Activated T-helper 2 cell treated with anti-CD3 and anti-CD28 coated beads, Interferon-gamma antibody, Interleukin-2, Interleukin-4, amounts not matched to agents 10 μg/mL and 5 μg/mL and 100 μg/mL, durations not matched to agents 14 hours and 24 hours and 36 hours (primary cell): ENCODE results near the gene URM1. TPM values are rescaled to one million over a fixed set of nuclear protein-coding genes. Genes with fewer than 3 reads are reported as not detected.

Source experiments
- DNase-seq: peaks from one replicate; pipeline ENCODE4 v3.0.0; 2021; ENCODE audit warnings: low spot score
- H3K27ac Mint-ChIP-seq: one replicate; pipeline ENCODE4 v1.8.0; 2021; ENCODE audit warnings: mixed read lengths
- H3K27me3 Mint-ChIP-seq: one replicate; pipeline ENCODE4 v1.8.0; 2021; ENCODE audit warnings: low read depth, mixed read lengths
- H3K36me3 Mint-ChIP-seq: one replicate; pipeline ENCODE4 v1.8.0; 2021; ENCODE audit warnings: low read depth, mixed read lengths
- H3K4me1 Mint-ChIP-seq: one replicate; pipeline ENCODE4 v1.8.0; 2021; ENCODE audit warnings: low read depth, mixed read lengths
- H3K4me3 Mint-ChIP-seq: one replicate; pipeline ENCODE4 v1.8.0; 2021; ENCODE audit warnings: low read depth, mild to moderate bottlenecking, moderate library complexity, mixed read lengths
- H3K9me3 Mint-ChIP-seq: one replicate; pipeline ENCODE4 v1.8.0; 2021; ENCODE audit warnings: mixed read lengths
- intact Hi-C: fragments of 100-400 bp; cut with micrococcal nuclease; formaldehyde crosslinking; loops from one replicate; pipeline ENCODE4 v1.15.1; 2023
- total RNA-seq: library from RNA; stranded (reverse); gene quantifications from 2 replicates; pipeline ENCODE4 v1.2.3, GENCODE V29; 2022

The URM1 gene
- total RNA-seq, 1 donor from 2014 or later = 78.7 TPM

- Mint-ChIP-seq H3K27ac (no peak overlapping the region), H3K4me1 (no peaks in the 10 kb centered on the region), H3K4me3 (no peak overlapping the region), H3K27me3 (peaks cover 10% of the 10 kb centered on the region), H3K9me3 (no peaks in the 10 kb centered on the region), H3K36me3 (peaks cover 20% of the 10 kb centered on the region)
- no peak for DNase-seq
- intact Hi-C loops = no loop called here
Measured at GRCh38 chr9:128392302-128393144, 21.3 kb downstream of the URM1 start.

- no peaks in the 10 kb centered on the region for H3K9me3 Mint-ChIP-seq
- no peak for DNase-seq
- peaks cover 13% of the 10 kb centered on the region for H3K36me3 Mint-ChIP-seq
- intact Hi-C loops = no loop called here
- no peak overlapping the region for H3K27ac Mint-ChIP-seq
- H3K27me3 Mint-ChIP-seq = peaks cover 12% of the 10 kb centered on the region
- no peaks in the 10 kb centered on the region for H3K4me1 Mint-ChIP-seq
- H3K4me3 Mint-ChIP-seq = no peak overlapping the region
Measured at GRCh38 chr9:128393145-128393775, 22.1 kb downstream of the URM1 start.

GRCh38 chr9:128393970-128394369, 22.8 kb downstream of the URM1 start:
- Mint-ChIP-seq H3K9me3 (no peaks in the 10 kb centered on the region), H3K4me1 (no peaks in the 10 kb centered on the region), H3K27me3 (peaks cover 12% of the 10 kb centered on the region), H3K36me3 (peaks cover 12% of the 10 kb centered on the region), H3K27ac (no peak overlapping the region), H3K4me3 (no peak overlapping the region)
- no peak for DNase-seq
- intact Hi-C loops = no loop called here

GRCh38 chr9:128394379-128395168, 23.4 kb downstream of the URM1 start:
- intact Hi-C loops = no loop called here
- peaks cover 12% of the 10 kb centered on the region for H3K27me3 Mint-ChIP-seq
- H3K4me1 Mint-ChIP-seq = no peaks in the 10 kb centered on the region
- H3K4me3 Mint-ChIP-seq = no peak overlapping the region
- H3K9me3 Mint-ChIP-seq = no peaks in the 10 kb centered on the region
- no peak overlapping the region for H3K27ac Mint-ChIP-seq
- DNase-seq = no peak
- peaks cover 9% of the 10 kb centered on the region for H3K36me3 Mint-ChIP-seq

GRCh38 chr9:128396970-128397613, 25.9 kb downstream of the URM1 start:
- H3K36me3 Mint-ChIP-seq = peaks cover 6% of the 10 kb centered on the region
- no peak for DNase-seq
- peaks cover 14% of the 10 kb centered on the region for H3K27me3 Mint-ChIP-seq
- no peaks in the 10 kb centered on the region for H3K9me3 Mint-ChIP-seq
- no peaks in the 10 kb centered on the region for H3K4me1 Mint-ChIP-seq
- no peak overlapping the region for H3K4me3 Mint-ChIP-seq
- intact Hi-C loops = no loop called here
- H3K27ac Mint-ChIP-seq = no peak overlapping the region

GRCh38 chr9:128397831-128398230, 26.7 kb downstream of the URM1 start:
- intact Hi-C loops = no loop called here
- Mint-ChIP-seq H3K9me3 (no peaks in the 10 kb centered on the region), H3K27ac (no peak overlapping the region), H3K4me1 (no peaks in the 10 kb centered on the region), H3K36me3 (peaks cover 4% of the 10 kb centered on the region), H3K4me3 (no peak overlapping the region), H3K27me3 (peaks cover 14% of the 10 kb centered on the region)
- no peak for DNase-seq

- Mint-ChIP-seq H3K27ac (no peak overlapping the region), H3K27me3 (peaks cover 14% of the 10 kb centered on the region), H3K9me3 (no peaks in the 10 kb centered on the region), H3K4me3 (no peak overlapping the region), H3K36me3 (no peaks in the 10 kb centered on the region), H3K4me1 (no peaks in the 10 kb centered on the region)
- intact Hi-C loops = no loop called here
- no peak for DNase-seq
Measured at GRCh38 chr9:128399861-128400260, 28.7 kb downstream of the URM1 start.

- H3K27ac Mint-ChIP-seq = no peak overlapping the region
- intact Hi-C loops = no loop called here
- H3K36me3 Mint-ChIP-seq = no peaks in the 10 kb centered on the region
- H3K4me3 Mint-ChIP-seq = no peak overlapping the region
- H3K9me3 Mint-ChIP-seq = no peaks in the 10 kb centered on the region
- peaks cover 15% of the 10 kb centered on the region for H3K27me3 Mint-ChIP-seq
- DNase-seq = no peak
- no peaks in the 10 kb centered on the region for H3K4me1 Mint-ChIP-seq
Measured at GRCh38 chr9:128404560-128404959, 33.4 kb downstream of the URM1 start.

GRCh38 chr9:128405077-128405779, 34.1 kb downstream of the URM1 start:
- no peaks in the 10 kb centered on the region for H3K9me3 Mint-ChIP-seq
- no peak overlapping the region for H3K4me3 Mint-ChIP-seq
- H3K36me3 Mint-ChIP-seq = no peaks in the 10 kb centered on the region
- peaks cover 22% of the 10 kb centered on the region for H3K27me3 Mint-ChIP-seq
- intact Hi-C loops = no loop called here
- H3K27ac Mint-ChIP-seq = no peak overlapping the region
- no peaks in the 10 kb centered on the region for H3K4me1 Mint-ChIP-seq
- no peak for DNase-seq

- Mint-ChIP-seq H3K27me3 (peaks cover 26% of the 10 kb centered on the region), H3K9me3 (no peaks in the 10 kb centered on the region), H3K4me3 (no peak overlapping the region), H3K27ac (no peak overlapping the region), H3K36me3 (no peaks in the 10 kb centered on the region), H3K4me1 (no peaks in the 10 kb centered on the region)
- DNase-seq = no peak
- intact Hi-C loops = no loop called here
Measured at GRCh38 chr9:128405780-128406171, 34.6 kb downstream of the URM1 start.

- H3K4me3 Mint-ChIP-seq = no peak overlapping the region
- H3K27me3 Mint-ChIP-seq = peaks cover 30% of the 10 kb centered on the region
- H3K36me3 Mint-ChIP-seq = no peaks in the 10 kb centered on the region
Measured at GRCh38 chr9:128406848-128407391, 35.7 kb downstream of the URM1 start.

GRCh38 chr9:128408963-128409431, 37.8 kb downstream of the URM1 start:
- no peak for DNase-seq
- Mint-ChIP-seq H3K4me3 (no peak overlapping the region), H3K27ac (no peak overlapping the region), H3K36me3 (no peaks in the 10 kb centered on the region), H3K27me3 (peaks cover 35% of the 10 kb centered on the region), H3K4me1 (no peaks in the 10 kb centered on the region), H3K9me3 (no peaks in the 10 kb centered on the region)
- intact Hi-C loops = no loop called here

More at GRCh38 chr9:128406848-128407391, 35.7 kb downstream of the URM1 start:
- intact Hi-C loops = no loop called here
- H3K9me3 Mint-ChIP-seq = no peaks in the 10 kb centered on the region
- no peaks in the 10 kb centered on the region for H3K4me1 Mint-ChIP-seq
- H3K27ac Mint-ChIP-seq = no peak overlapping the region
- no peak for DNase-seq
